Prostate gland (tissue), 2 donors: ENCODE measurements around the gene FMNL2.

Experiments used
- CTCF ChIP-seq, 4 experiments: fragments of 200-600 bp in 2 of 4; fragments of 450-650 bp in 2 of 4; sonication (generic) in 2 of 4; IDR thresholded peaks; 1 replicate in 3 of 4; 2 replicates in 1 of 4; pipeline ENCODE4 v1.5.1; 2016 to 2019; ENCODE audit warnings: antibody characterized with exemption in 4 of 4, mild to moderate bottlenecking in 2 of 4, moderate library complexity in 2 of 4
- POLR2A ChIP-seq: fragments of 450-650 bp; IDR thresholded peaks from one replicate; pipeline ENCODE4 v1.6.1; 2016; ENCODE audit warnings: antibody characterized with exemption, mild to moderate bottlenecking

- TF ChIP-seq POLR2A (peak; percentile 14), CTCF (IDR thresholded peaks at IDR 0.05) (no peak)
Measured at GRCh38 chr2:152466980-152467676, 132.2 kb downstream of the FMNL2 start.
